OCI-LY3 (cell line): Measurements from ENCODE around the gene PLPP7.

Experiments used
- H2AFZ ChIP-seq: fragments of 200-600, 300-600 bp; shearing (Covaris generic); 2 replicates; pipeline ENCODE4 v1.6.0; 2014; ENCODE audit warnings: antibody characterized with exemption, low read depth, low read length
- H3K27ac ChIP-seq: fragments of 200-600, 300-600 bp; sonication (generic); 2 replicates; pipeline ENCODE4 v1.5.1; 2014; ENCODE audit warnings: mild to moderate bottlenecking, low read length, moderate library complexity, mixed read lengths
- H3K27me3 ChIP-seq: fragments of 200-600, 300-600 bp; sonication (generic); 2 replicates; pipeline ENCODE4 v1.6.1; 2014; ENCODE audit warnings: low read depth, low read length, mixed read lengths
- H3K36me3 ChIP-seq: fragments of 200-600, 300-600 bp; sonication (generic); replicated peaks from 2 replicates; pipeline ENCODE3; 2014; ENCODE audit warnings: low read depth, low read length, mixed read lengths
- H3K4me1 ChIP-seq: fragments of 300-600, 200-600 bp; sonication (generic); 2 replicates; pipeline ENCODE4 v1.6.1; 2014; ENCODE audit warnings: low read length, mixed read lengths
- H3K4me2 ChIP-seq: fragments of 200-600, 300-600 bp; sonication (generic); 2 replicates; pipeline ENCODE4 v1.6.1; 2014; ENCODE audit warnings: low read length, mixed read lengths
- H3K4me3 ChIP-seq: fragments of 300-600, 200-600 bp; sonication (generic); 2 replicates; pipeline ENCODE4 v1.5.1; 2014; ENCODE audit warnings: antibody characterized with exemption, mild to moderate bottlenecking, low read length, moderate library complexity
- H3K79me2 ChIP-seq: fragments of 300-600, 200-600 bp; shearing (Covaris generic); 2 replicates; pipeline ENCODE4 v1.6.1; 2014; ENCODE audit warnings: mild to moderate bottlenecking, low read length, mixed read lengths
- H3K9ac ChIP-seq: fragments of 300-600, 200-600 bp; shearing (Covaris generic); 2 replicates; pipeline ENCODE4 v1.6.0; 2014; ENCODE audit warnings: mild to moderate bottlenecking, low read length, moderate library complexity
- H3K9me3 ChIP-seq: fragments of 200-600, 300-600 bp; shearing (Covaris generic); 2 replicates; pipeline ENCODE4 v1.6.1; 2014; ENCODE audit warnings: low read length, mixed read lengths; ENCODE audit not compliant: insufficient read depth
- H4K20me1 ChIP-seq: fragments of 200-600, 300-600 bp; sonication (generic); 2 replicates; pipeline ENCODE4 v1.6.1; 2016; ENCODE audit warnings: low read length, mixed read lengths; ENCODE audit not compliant: insufficient read depth
- CTCF ChIP-seq: fragments of 200-600, 300-600 bp; sonication (generic); IDR thresholded peaks from 2 replicates; pipeline ENCODE4 v1.5.1; 2014; ENCODE audit warnings: antibody characterized with exemption, low read length, low read depth
- EZH2phosphoT487 ChIP-seq: fragments of 200-600 bp; shearing (Covaris generic); IDR thresholded peaks from 2 replicates; pipeline ENCODE4 v1.6.1; 2018; ENCODE audit warnings: antibody characterized with exemption, mixed run types, low read depth

The PLPP7 gene

GRCh38 chr9:131279196-131279862, 10.2 kb upstream of the PLPP7 start:
- no peak for TF ChIP-seq CTCF
- no peak for TF ChIP-seq EZH2phosphoT487

GRCh38 chr9:131279863-131280570, 9.5 kb upstream of the PLPP7 start:
- Histone ChIP-seq H2AFZ (no peak overlapping the region), H3K27ac (no peak overlapping the region), H3K9ac (no peak overlapping the region), H3K9me3 (no peaks in the 10 kb centered on the region), H3K27me3 (peaks cover 3% of the 10 kb centered on the region; the same call in 1 of the 2 replicates), H3K4me1 (peaks cover 10% of the 10 kb centered on the region; the same call in 1 of the 2 replicates), H3K36me3 (no peaks in the 10 kb centered on the region), H3K79me2 (peaks cover 17% of the 10 kb centered on the region), H4K20me1 (no peaks in the 10 kb centered on the region), H3K4me2 (no peak overlapping the region), H3K4me3 (no peak overlapping the region)
- no peak for TF ChIP-seq CTCF
- TF ChIP-seq EZH2phosphoT487: no peak

More at GRCh38 chr9:131279196-131279862, 10.2 kb upstream of the PLPP7 start:
- Histone ChIP-seq H3K4me1 (peaks cover 13% of the 10 kb centered on the region), H3K79me2 (peaks cover 24% of the 10 kb centered on the region), H3K9ac (no peak overlapping the region), H3K4me3 (no peak overlapping the region), H3K27me3 (peaks cover 3% of the 10 kb centered on the region; the same call in 1 of the 2 replicates), H3K9me3 (no peaks in the 10 kb centered on the region), H2AFZ (peak overlapping the region; percentile 72), H3K4me2 (peak overlapping the region; percentile 23; the same call in 1 of the 2 replicates), H3K27ac (no peak overlapping the region), H3K36me3 (no peaks in the 10 kb centered on the region), H4K20me1 (no peaks in the 10 kb centered on the region)

- Histone ChIP-seq H3K9me3 (no peaks in the 10 kb centered on the region), H4K20me1 (no peaks in the 10 kb centered on the region), H3K4me3 (no peak overlapping the region), H3K4me2 (no peak overlapping the region), H3K79me2 (peaks cover 10% of the 10 kb centered on the region), H3K27ac (no peak overlapping the region), H3K27me3 (peaks cover 3% of the 10 kb centered on the region; the same call in 1 of the 2 replicates), H3K9ac (no peak overlapping the region), H3K36me3 (no peaks in the 10 kb centered on the region), H3K4me1 (peaks cover 10% of the 10 kb centered on the region; the same call in 1 of the 2 replicates), H2AFZ (no peak overlapping the region)
- no peak for TF ChIP-seq CTCF
- TF ChIP-seq EZH2phosphoT487: no peak
Observed at GRCh38 chr9:131280660-131281059, 8.9 kb upstream of the PLPP7 start.
